K562 (cell line): ENCODE results near the gene PPP1R13B. TPM values are rescaled to one million over a fixed set of nuclear protein-coding genes. Genes with fewer than 3 reads are reported as not detected.
A peak's percentile ranks its signal among the peaks of the same experiment; 100 is the strongest.

Experiments
- ATAC-seq: fragments of 200-7000 bp; cut with Tn5 transposase; 3 replicates; pipeline ENCODE4 v1.9.1; 2020; ENCODE audit warnings: moderate library complexity
- BruUV-seq: library from RNA; stranded (reverse); fragments of 400-500 nt; replicated peaks from 2 replicates; lab custom pipeline; 2021; lab: Mats Ljungman, UMichigan
- CTCF ChIA-PET: fragments of 300-600 bp; formaldehyde crosslinking; extraction: SDS; loops from one replicate; lab custom pipeline; 2021; ENCODE audit warnings: low intra/inter-chr PET ratio; lab: Yijun Ruan, JAX
- POLR2A ChIA-PET: fragments of 300-600, 350-650 bp; sonication (Branson Sonifier 250); formaldehyde crosslinking; extraction: SDS; loops from one replicate; lab custom pipeline; 2021; ENCODE audit warnings: antibody characterized with exemption, inconsistent platforms; lab: Yijun Ruan, JAX
- DNase-seq, 4 experiments: peaks; one replicate each; pipeline versions ENCODE4 v3.0.0 to v3.0.0-alpha.2; 2011 to 2018; ENCODE audit warnings: low spot score in 3 of 4, mixed read lengths in 3 of 4; ENCODE audit errors: extremely low read depth in 1 of 4
- FAIRE-seq: peaks from 2 replicates; lab custom pipeline; 2011; peaks lifted over from hg19 to GRCh38; lab: Jason Lieb, UNC
- H2AFZ ChIP-seq: 2 replicates; pipeline ENCODE4 v1.6.0; 2011; ENCODE audit warnings: low read depth, low read length, control low read depth, inconsistent platforms
- H3K27ac ChIP-seq: fragments of 200-600 bp; 3 replicates; pipeline ENCODE4 v1.8.0; 2011; ENCODE audit warnings: low read depth, mild to moderate bottlenecking, control low read depth, inconsistent platforms, low read length, moderate library complexity, mixed read lengths; ENCODE audit errors: extremely low read depth
- H3K27me3 ChIP-seq, 2 experiments: fragments of 300-600 bp in 1 of 2; 2 replicates in 1 of 2; 3 replicates in 1 of 2; pipeline versions ENCODE4 v1.6.0 to v1.8.0; 2011; ENCODE audit warnings: inconsistent platforms in 2 of 2, low read length in 2 of 2, mild to moderate bottlenecking in 1 of 2, mixed read lengths in 1 of 2, moderate library complexity in 1 of 2; ENCODE audit not compliant: control insufficient read depth in 2 of 2, insufficient read depth in 2 of 2
- H3K36me3 ChIP-seq: fragments of 300-600 bp; 3 replicates; pipeline ENCODE4 v1.8.0; 2011; ENCODE audit warnings: mild to moderate bottlenecking, low read length, inconsistent platforms; ENCODE audit not compliant: control insufficient read depth, insufficient read depth
- H3K4me1 ChIP-seq, 2 experiments: fragments of 200-600 bp in 1 of 2; replicated peaks in 1 of 2; 2 replicates in 1 of 2; 3 replicates in 1 of 2; pipeline versions ENCODE4 v1.5.1 to v1.8.0; 2011; ENCODE audit warnings: inconsistent platforms in 2 of 2, low read length in 2 of 2, mild to moderate bottlenecking in 1 of 2, mixed read lengths in 1 of 2, moderate library complexity in 1 of 2; ENCODE audit not compliant: control insufficient read depth in 2 of 2, insufficient read depth in 2 of 2
- H3K4me2 ChIP-seq: 2 replicates; pipeline ENCODE4 v1.6.1; 2011; ENCODE audit warnings: low read length, control low read depth, inconsistent platforms, mixed read lengths; ENCODE audit not compliant: insufficient read depth
- H3K4me3 ChIP-seq: fragments of 200-600 bp; sonication (generic), shearing (Covaris generic); 2 replicates; pipeline ENCODE4 v1.5.1; 2016; ENCODE audit warnings: control low read depth, inconsistent platforms
- H3K79me2 ChIP-seq: fragments of 200-600 bp; 3 replicates; pipeline ENCODE4 v1.8.0; 2011; ENCODE audit warnings: low read length, inconsistent platforms; ENCODE audit not compliant: control insufficient read depth, insufficient read depth
- H3K9ac ChIP-seq, 2 experiments: 2 replicates each; pipeline versions ENCODE4 v1.6.0 to v1.6.1; 2011; ENCODE audit warnings: low read depth in 2 of 2, low read length in 2 of 2, control low read depth in 1 of 2, inconsistent platforms in 1 of 2, mild to moderate bottlenecking in 1 of 2, mixed read lengths in 1 of 2; ENCODE audit not compliant: insufficient read depth in 1 of 2
- H3K9me1 ChIP-seq: one replicate; pipeline ENCODE4 v1.6.0; 2011; ENCODE audit warnings: inconsistent platforms, mild to moderate bottlenecking, low read length, moderate library complexity; ENCODE audit not compliant: control insufficient read depth, insufficient read depth
- H3K9me3 ChIP-seq: replicated peaks from 2 replicates; pipeline ENCODE4 v1.5.1; 2011; ENCODE audit warnings: low read depth, low read length, inconsistent platforms; ENCODE audit not compliant: control insufficient read depth, insufficient read depth
- H4K20me1 ChIP-seq: replicated peaks from 2 replicates; pipeline ENCODE4 v1.6.1; 2011; ENCODE audit warnings: low read length, inconsistent platforms, mixed read lengths; ENCODE audit not compliant: control insufficient read depth, insufficient read depth
- ATF1 ChIP-seq, 2 experiments: fragments of 450-650 bp in 1 of 2; IDR thresholded peaks; 2 replicates each; pipeline ENCODE4 v1.6.1; 2016; ENCODE audit warnings: missing compliant biosample characterization in 1 of 2, missing genetic modification characterization in 1 of 2
- RAD21 ChIP-seq, 2 experiments: fragments of 250-450 bp in 1 of 2; fragments of 450-650 bp in 1 of 2; sonication (Bioruptor Pico) in 1 of 2; formaldehyde crosslinking in 1 of 2; IDR thresholded peaks in 1 of 2; conservative IDR thresholded peaks in 1 of 2; 2 replicates each; pipeline versions ENCODE4 v1.4.0 to v1.8.0; 2020 to 2022; ENCODE audit warnings: mild to moderate bottlenecking in 2 of 2, moderate library complexity in 1 of 2
- REST ChIP-seq, 2 experiments: fragments of 450-650 bp; formaldehyde crosslinking in 1 of 2; IDR thresholded peaks; 2 replicates each; pipeline versions ENCODE4 v1.4.0 to v1.6.1; 2014 to 2020; ENCODE audit warnings: mild to moderate bottlenecking in 2 of 2, borderline replicate concordance in 1 of 2, low read depth in 1 of 2
- WGBS: fragments of 100-300 bp; shearing (Covaris generic); methylation state at CpG from one replicate; pipeline ENCODE4 v1.1.6; 2016; ENCODE audit warnings: low coverage, mixed read lengths; ENCODE audit not compliant: insufficient coverage; ENCODE audit errors: missing lambda C conversion rate; 5-methylcytosine and 5-hydroxymethylcytosine counted together
- in situ Hi-C: fragments of 300-500 bp; cut with MboI; formaldehyde crosslinking; loops from 4 replicates; pipeline ENCODE4 v1.15.0; 2018; ENCODE audit warnings: inconsistent platforms, mixed read lengths
- intact Hi-C: fragments of 100-400 bp; cut with micrococcal nuclease; formaldehyde crosslinking; loops from 2 replicates; pipeline ENCODE4 v1.14.2; 2022
- polyA plus RNA-seq, 8 experiments: library from polyadenylated mRNA; depleted of rRNA in 4 of 8; stranded (reverse) in 5 of 8; unstranded in 3 of 8; fragments of >200 nt; fragmentation: Nextera tagmentation in 2 of 8; fragmentation: Illumina TruSeq in 1 of 8; extraction: Ambion mirVana in 2 of 8; extraction: Trizol in 1 of 8; gene quantifications; 2 replicates each; pipeline versions ENCODE4 v1.2.1 to v1.2.3, GENCODE V29; 2011 to 2014; ENCODE audit warnings: inconsistent platforms in 1 of 8, missing spikeins in 1 of 8
- total RNA-seq, 7 experiments: library from RNA; depleted of rRNA in 6 of 7; stranded (reverse); fragments of >200 nt in 6 of 7; fragmentation: Illumina TruSeq in 2 of 7; extraction: Trizol in 2 of 7; gene quantifications; 2 replicates each; pipeline versions ENCODE4 v1.2.1 to v1.2.3, GENCODE V29; 2011 to 2021; ENCODE audit warnings: low replicate concordance in 1 of 7
- TF ChIP-seq, protein P1 (sequence below), 3 experiments: IDR thresholded peaks in 2 of 3; conservative IDR thresholded peaks in 1 of 3; 2 replicates each; pipeline ENCODE4 v1.5.1; 2011 to 2012; ENCODE audit warnings: low read length in 3 of 3, mild to moderate bottlenecking in 3 of 3, control low read depth in 2 of 3, improper control_type of control experiment in 1 of 3, inconsistent platforms in 1 of 3, low read depth in 1 of 3, mixed read lengths in 1 of 3, moderate library complexity in 1 of 3; ENCODE audit not compliant: insufficient read depth in 2 of 3

PPP1R13B gene
- total and polyA plus RNA-seq, 9 of the 15 experiments (the other 6 are each of a cell fraction or from before 2014, with no cell fraction given): 0.03 to 1.7 (median 0.15) TPM

GRCh38 chr14:103749860-103750259, 97.5 kb downstream of the PPP1R13B start:
- Histone ChIP-seq H4K20me1 (no peaks in the 10 kb centered on the region), H3K36me3 (no peaks in the 10 kb centered on the region), H3K27ac (no peak overlapping the region), H3K9ac (no peak overlapping the region), H3K4me3 (no peak overlapping the region), H3K4me1 (no peaks in the 10 kb centered on the region; a peak in 3 of 5 replicates), H3K79me2 (no peaks in the 10 kb centered on the region), H3K9me3 (no peaks in the 10 kb centered on the region), H2AFZ (no peak overlapping the region), H3K4me2 (no peak overlapping the region), H3K27me3 (peaks cover 2 to 13% of the 10 kb centered on the region in 2 experiments; a peak in 3 of 5 replicates), H3K9me1 (no peaks in the 10 kb centered on the region)
- no peak for DNase-seq
- ChIA-PET POLR2A (no interaction called here), CTCF (no interaction called here)
- FAIRE-seq: peak; percentile 65
- intact Hi-C loops (loop anchor here (2.0 kb wide), 1 partner anchor 177 kb away; no protein-coding TSS in a partner anchor), in situ Hi-C loops (no loop called here)
- TF ChIP-seq ATF1 (CRISPR knock-in tag; IDR thresholded peaks at IDR 0.05): no peak
- TF ChIP-seq ATF1 (tag; IDR thresholded peaks at IDR 0.05): no peak
- TF ChIP-seq, protein P1, sequence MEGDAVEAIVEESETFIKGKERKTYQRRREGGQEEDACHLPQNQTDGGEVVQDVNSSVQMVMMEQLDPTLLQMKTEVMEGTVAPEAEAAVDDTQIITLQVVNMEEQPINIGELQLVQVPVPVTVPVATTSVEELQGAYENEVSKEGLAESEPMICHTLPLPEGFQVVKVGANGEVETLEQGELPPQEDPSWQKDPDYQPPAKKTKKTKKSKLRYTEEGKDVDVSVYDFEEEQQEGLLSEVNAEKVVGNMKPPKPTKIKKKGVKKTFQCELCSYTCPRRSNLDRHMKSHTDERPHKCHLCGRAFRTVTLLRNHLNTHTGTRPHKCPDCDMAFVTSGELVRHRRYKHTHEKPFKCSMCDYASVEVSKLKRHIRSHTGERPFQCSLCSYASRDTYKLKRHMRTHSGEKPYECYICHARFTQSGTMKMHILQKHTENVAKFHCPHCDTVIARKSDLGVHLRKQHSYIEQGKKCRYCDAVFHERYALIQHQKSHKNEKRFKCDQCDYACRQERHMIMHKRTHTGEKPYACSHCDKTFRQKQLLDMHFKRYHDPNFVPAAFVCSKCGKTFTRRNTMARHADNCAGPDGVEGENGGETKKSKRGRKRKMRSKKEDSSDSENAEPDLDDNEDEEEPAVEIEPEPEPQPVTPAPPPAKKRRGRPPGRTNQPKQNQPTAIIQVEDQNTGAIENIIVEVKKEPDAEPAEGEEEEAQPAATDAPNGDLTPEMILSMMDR (IDR thresholded peaks at IDR 0.05 in 2 of 3, conservative IDR thresholded peaks at IDR 0.05 in 1 of 3; ENCODE audit: insufficient read depth in 2 of 3, low read depth in 1 of 3, low read length in 3 of 3): peak in 1 of 3 experiments; percentile 43; a peak in 2 of 6 replicates
- TF ChIP-seq RAD21 (CRISPR knock-in tag; conservative IDR thresholded peaks at IDR 0.05 in 1 of 2, IDR thresholded peaks at IDR 0.05 in 1 of 2): peak in 1 of 2 experiments; percentile 52; a peak in 2 of 4 replicates
- TF ChIP-seq REST (IDR thresholded peaks at IDR 0.05; ENCODE audit: borderline replicate concordance): peak; percentile 16; the same call in 1 of the 2 replicates
- TF ChIP-seq REST (CRISPR knock-in tag; IDR thresholded peaks at IDR 0.05; ENCODE audit: low read depth): no peak
- WGBS: 30% methylated on average over 5 of the region's 5 CpGs
- BruUV-seq: no TSS peak
- no peak for ATAC-seq
